ENCODE data around the gene HRCT1.
"Not testable (repeated sequence)": the region's sequence is repeated elsewhere in the genome, so short reads cannot be mapped to it uniquely, and the experiment has no call there.

The HRCT1 gene

DNA sequence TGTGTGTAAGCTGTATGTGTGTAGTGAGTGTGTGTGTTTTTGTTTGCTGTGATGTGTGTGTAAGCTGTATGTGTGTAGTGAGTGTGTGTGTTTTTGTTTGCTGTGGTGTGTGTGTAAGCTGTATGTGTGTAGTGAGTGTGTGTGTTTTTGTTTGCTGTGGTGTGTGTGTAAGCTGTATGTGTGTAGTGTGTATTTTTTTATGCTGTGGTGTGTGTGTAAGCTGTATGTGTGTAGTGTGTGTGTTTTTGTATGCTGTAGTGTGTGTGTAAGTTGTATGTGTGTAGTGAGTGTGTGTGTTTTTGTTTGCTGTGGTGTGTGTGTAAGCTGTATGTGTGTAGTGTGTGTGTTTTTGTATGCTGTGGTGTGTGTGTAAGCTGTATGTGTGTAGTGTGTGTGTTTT lies 7.4 kb downstream of the HRCT1 start:
- not testable (repeated sequence) for ATAC-seq (replicated peaks; ENCODE audit: extremely low read depth, poor library complexity, severe bottlenecking); H3K27ac Mint-ChIP-seq (ENCODE audit: low read depth); H3K9me3 Mint-ChIP-seq; H3K36me3 Mint-ChIP-seq (ENCODE audit: insufficient read depth); H3K27me3 Mint-ChIP-seq; H3K4me3 Mint-ChIP-seq; DNase-seq (ENCODE audit: low spot score in 2 of 2); H3K4me1 Mint-ChIP-seq

- no peaks in the 10 kb centered on the region for H3K36me3 Mint-ChIP-seq (ENCODE audit: insufficient read depth)
- H3K4me1 Mint-ChIP-seq: peaks cover 6% of the 10 kb centered on the region
- H3K27me3 Mint-ChIP-seq: no peaks in the 10 kb centered on the region
- H3K4me3 Mint-ChIP-seq: no peak overlapping the region
- ATAC-seq (replicated peaks; ENCODE audit: extremely low read depth, poor library complexity, severe bottlenecking) (no peak), DNase-seq (ENCODE audit: low spot score in 2 of 2) (no peak)
- no peak overlapping the region for H3K27ac Mint-ChIP-seq (ENCODE audit: low read depth)
- H3K9me3 Mint-ChIP-seq: no peaks in the 10 kb centered on the region
These were observed 8.4 kb downstream of the HRCT1 start for GRCh38 chr9:35914301-35914807.

- Mint-ChIP-seq H3K9me3 (no peaks in the 10 kb centered on the region), H3K27me3 (no peaks in the 10 kb centered on the region), H3K4me1 (peaks cover 3% of the 10 kb centered on the region), H3K27ac (ENCODE audit: low read depth) (no peak overlapping the region), H3K36me3 (ENCODE audit: insufficient read depth) (no peaks in the 10 kb centered on the region), H3K4me3 (no peak overlapping the region)
- ATAC-seq (replicated peaks; ENCODE audit: extremely low read depth, poor library complexity, severe bottlenecking) (no peak), DNase-seq (ENCODE audit: low spot score in 2 of 2) (no peak)
These were observed 9.8 kb downstream of the HRCT1 start for GRCh38 chr9:35915681-35916294.

DNA sequence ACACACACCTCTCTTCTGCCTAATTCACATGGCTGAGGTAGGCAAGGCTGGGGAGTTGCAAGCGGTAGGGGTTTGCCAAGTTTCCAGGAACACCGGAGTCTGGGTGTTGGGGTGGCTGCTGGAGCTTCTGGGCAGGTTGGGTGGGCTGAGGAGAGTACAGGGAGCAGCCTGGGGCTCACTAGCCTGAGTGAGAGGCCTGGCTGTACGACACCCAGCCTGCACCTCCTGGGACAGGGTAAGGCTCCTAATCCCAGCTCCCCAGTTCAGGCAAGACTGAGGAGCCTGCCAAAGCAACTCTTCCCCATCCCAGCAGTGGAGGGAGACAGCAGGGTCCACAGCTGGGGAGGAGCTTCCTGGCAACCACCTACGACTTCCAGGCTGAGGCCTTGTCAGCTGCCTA lies 11.3 kb downstream of the HRCT1 start:
- peaks cover 2% of the 10 kb centered on the region for H3K27me3 Mint-ChIP-seq
- H3K9me3 Mint-ChIP-seq: no peaks in the 10 kb centered on the region
- H3K27ac Mint-ChIP-seq (ENCODE audit: low read depth): no peak overlapping the region
- no peak overlapping the region for H3K4me3 Mint-ChIP-seq
- no peaks in the 10 kb centered on the region for H3K36me3 Mint-ChIP-seq (ENCODE audit: insufficient read depth)
- ATAC-seq (replicated peaks; ENCODE audit: extremely low read depth, poor library complexity, severe bottlenecking) (no peak), DNase-seq (ENCODE audit: low spot score in 2 of 2) (no peak)
- no peaks in the 10 kb centered on the region for H3K4me1 Mint-ChIP-seq

- ATAC-seq (replicated peaks; ENCODE audit: extremely low read depth, poor library complexity, severe bottlenecking): no peak
These were observed 12.8 kb downstream of the HRCT1 start for GRCh38 chr9:35918780-35919179.

GRCh38 chr9:35919212-35920008 lies 13.4 kb downstream of the HRCT1 start:
- Mint-ChIP-seq H3K4me3 (no peak overlapping the region), H3K4me1 (no peaks in the 10 kb centered on the region), H3K36me3 (ENCODE audit: insufficient read depth) (no peaks in the 10 kb centered on the region), H3K9me3 (no peaks in the 10 kb centered on the region), H3K27ac (ENCODE audit: low read depth) (no peak overlapping the region), H3K27me3 (peaks cover 16% of the 10 kb centered on the region)
- no peak for DNase-seq (ENCODE audit: low spot score in 2 of 2)
- ATAC-seq (replicated peaks; ENCODE audit: extremely low read depth, poor library complexity, severe bottlenecking): no peak

More at GRCh38 chr9:35918780-35919179, 12.8 kb downstream of the HRCT1 start:
- Mint-ChIP-seq H3K27ac (ENCODE audit: low read depth) (no peak overlapping the region), H3K4me1 (no peaks in the 10 kb centered on the region), H3K27me3 (peaks cover 16% of the 10 kb centered on the region), H3K36me3 (ENCODE audit: insufficient read depth) (no peaks in the 10 kb centered on the region), H3K4me3 (no peak overlapping the region), H3K9me3 (no peaks in the 10 kb centered on the region)
- DNase-seq (ENCODE audit: low spot score in 2 of 2): no peak

- ATAC-seq (replicated peaks; ENCODE audit: extremely low read depth, poor library complexity, severe bottlenecking): no peak
- Mint-ChIP-seq H3K27me3 (peaks cover 16% of the 10 kb centered on the region), H3K4me1 (no peaks in the 10 kb centered on the region), H3K4me3 (no peak overlapping the region), H3K9me3 (no peaks in the 10 kb centered on the region), H3K27ac (ENCODE audit: low read depth) (no peak overlapping the region), H3K36me3 (ENCODE audit: insufficient read depth) (no peaks in the 10 kb centered on the region)
- DNase-seq (ENCODE audit: low spot score in 2 of 2): no peak
These were observed 14.1 kb downstream of the HRCT1 start for GRCh38 chr9:35920051-35920620.

DNA sequence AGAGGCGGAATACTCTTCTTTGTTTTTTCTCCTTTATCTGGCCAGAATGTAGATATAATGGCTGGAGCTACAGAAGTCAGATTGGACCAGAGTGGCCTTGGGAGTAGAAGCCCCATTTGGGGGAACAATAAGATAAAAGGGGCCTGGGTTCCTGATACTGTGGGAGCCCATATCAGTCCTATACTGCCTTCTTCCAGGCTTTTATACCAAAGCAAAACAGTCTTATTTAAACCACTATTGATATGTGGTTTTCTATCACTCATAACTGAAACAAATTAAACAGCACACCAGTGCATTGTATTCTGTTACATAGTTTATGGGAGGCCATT lies 17.6 kb downstream of the HRCT1 start:
- Mint-ChIP-seq H3K4me1 (no peaks in the 10 kb centered on the region), H3K27ac (ENCODE audit: low read depth) (no peak overlapping the region), H3K4me3 (no peak overlapping the region), H3K36me3 (ENCODE audit: insufficient read depth) (no peaks in the 10 kb centered on the region), H3K27me3 (peaks cover 30% of the 10 kb centered on the region), H3K9me3 (no peaks in the 10 kb centered on the region)
- DNase-seq (ENCODE audit: low spot score in 2 of 2) (no peak), ATAC-seq (replicated peaks; ENCODE audit: extremely low read depth, poor library complexity, severe bottlenecking) (no peak)

DNA sequence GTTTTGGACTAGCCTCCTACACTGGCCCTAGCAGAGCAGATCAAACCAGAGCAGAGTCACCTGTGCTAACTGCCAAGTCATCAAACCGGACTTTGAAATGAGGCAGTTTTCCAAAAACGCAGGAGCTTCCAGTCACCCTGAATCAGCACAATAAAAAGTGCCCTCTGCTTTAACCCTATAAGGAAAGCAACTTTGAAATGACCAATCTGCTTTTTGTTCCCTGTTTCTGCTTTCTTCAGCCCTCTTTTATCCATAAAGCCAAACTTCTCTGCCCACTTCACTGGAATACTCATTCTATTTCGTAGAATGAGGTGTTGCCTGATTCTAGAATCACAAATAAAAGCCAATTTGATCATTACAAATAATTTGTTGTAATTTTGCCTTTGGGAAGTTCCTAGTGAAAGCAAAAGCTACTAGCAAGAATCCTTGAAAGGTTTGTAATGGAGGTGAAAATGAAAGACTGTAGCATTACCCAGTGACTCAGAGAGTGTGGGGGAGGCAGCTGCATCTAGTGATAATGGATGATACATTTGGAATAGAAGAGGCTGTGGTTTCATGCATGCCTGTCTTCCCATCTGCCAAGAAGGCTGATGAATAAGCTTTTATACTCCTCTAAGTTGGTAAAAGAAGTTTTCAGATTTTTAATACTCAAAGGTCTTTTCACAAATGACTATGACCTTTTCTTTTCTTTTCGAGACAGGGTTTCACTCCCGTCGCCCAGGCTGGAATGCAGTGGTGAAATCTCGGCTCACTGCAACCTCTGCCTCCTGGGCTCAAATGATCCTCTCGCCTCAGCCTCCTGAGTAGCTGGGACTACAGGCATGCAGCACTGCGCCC lies 18.1 kb downstream of the HRCT1 start:
- no peak overlapping the region for H3K4me3 Mint-ChIP-seq
- no peaks in the 10 kb centered on the region for H3K36me3 Mint-ChIP-seq (ENCODE audit: insufficient read depth)
- H3K27me3 Mint-ChIP-seq: peaks cover 30% of the 10 kb centered on the region
- ATAC-seq (replicated peaks; ENCODE audit: extremely low read depth, poor library complexity, severe bottlenecking) (no peak), DNase-seq (ENCODE audit: low spot score in 2 of 2) (no peak)
- H3K27ac Mint-ChIP-seq (ENCODE audit: low read depth): no peak overlapping the region
- H3K4me1 Mint-ChIP-seq: no peaks in the 10 kb centered on the region
- no peaks in the 10 kb centered on the region for H3K9me3 Mint-ChIP-seq

- Mint-ChIP-seq H3K9me3 (no peaks in the 10 kb centered on the region), H3K4me3 (no peak overlapping the region), H3K36me3 (ENCODE audit: insufficient read depth) (no peaks in the 10 kb centered on the region), H3K27me3 (peaks cover 14% of the 10 kb centered on the region), H3K27ac (ENCODE audit: low read depth) (no peak overlapping the region), H3K4me1 (no peaks in the 10 kb centered on the region)
- DNase-seq (ENCODE audit: low spot score in 2 of 2) (no peak), ATAC-seq (replicated peaks; ENCODE audit: extremely low read depth, poor library complexity, severe bottlenecking) (no peak)
These were observed 22.8 kb downstream of the HRCT1 start for GRCh38 chr9:35928591-35929452.

- Mint-ChIP-seq H3K4me3 (no peak overlapping the region), H3K27ac (ENCODE audit: low read depth) (no peak overlapping the region), H3K4me1 (no peaks in the 10 kb centered on the region), H3K9me3 (no peaks in the 10 kb centered on the region), H3K27me3 (peaks cover 14% of the 10 kb centered on the region), H3K36me3 (ENCODE audit: insufficient read depth) (no peaks in the 10 kb centered on the region)
- DNase-seq (ENCODE audit: low spot score in 2 of 2) (no peak), ATAC-seq (replicated peaks; ENCODE audit: extremely low read depth, poor library complexity, severe bottlenecking) (no peak)
These were observed 23.4 kb downstream of the HRCT1 start for GRCh38 chr9:35929453-35929718.

- H3K27me3 Mint-ChIP-seq: peaks cover 14% of the 10 kb centered on the region
- H3K9me3 Mint-ChIP-seq: no peaks in the 10 kb centered on the region
- DNase-seq (ENCODE audit: low spot score in 2 of 2) (no peak), ATAC-seq (replicated peaks; ENCODE audit: extremely low read depth, poor library complexity, severe bottlenecking) (no peak)
- H3K4me3 Mint-ChIP-seq: no peak overlapping the region
- H3K4me1 Mint-ChIP-seq: no peaks in the 10 kb centered on the region
- H3K27ac Mint-ChIP-seq (ENCODE audit: low read depth): no peak overlapping the region
- no peaks in the 10 kb centered on the region for H3K36me3 Mint-ChIP-seq (ENCODE audit: insufficient read depth)
These were observed 24.5 kb downstream of the HRCT1 start for GRCh38 chr9:35930521-35930920.

Measured in central memory CD8-positive, alpha-beta T cell (primary cell).